ENCODE measurements around the gene MRPL34.

- TF ChIP-seq, protein P1, sequence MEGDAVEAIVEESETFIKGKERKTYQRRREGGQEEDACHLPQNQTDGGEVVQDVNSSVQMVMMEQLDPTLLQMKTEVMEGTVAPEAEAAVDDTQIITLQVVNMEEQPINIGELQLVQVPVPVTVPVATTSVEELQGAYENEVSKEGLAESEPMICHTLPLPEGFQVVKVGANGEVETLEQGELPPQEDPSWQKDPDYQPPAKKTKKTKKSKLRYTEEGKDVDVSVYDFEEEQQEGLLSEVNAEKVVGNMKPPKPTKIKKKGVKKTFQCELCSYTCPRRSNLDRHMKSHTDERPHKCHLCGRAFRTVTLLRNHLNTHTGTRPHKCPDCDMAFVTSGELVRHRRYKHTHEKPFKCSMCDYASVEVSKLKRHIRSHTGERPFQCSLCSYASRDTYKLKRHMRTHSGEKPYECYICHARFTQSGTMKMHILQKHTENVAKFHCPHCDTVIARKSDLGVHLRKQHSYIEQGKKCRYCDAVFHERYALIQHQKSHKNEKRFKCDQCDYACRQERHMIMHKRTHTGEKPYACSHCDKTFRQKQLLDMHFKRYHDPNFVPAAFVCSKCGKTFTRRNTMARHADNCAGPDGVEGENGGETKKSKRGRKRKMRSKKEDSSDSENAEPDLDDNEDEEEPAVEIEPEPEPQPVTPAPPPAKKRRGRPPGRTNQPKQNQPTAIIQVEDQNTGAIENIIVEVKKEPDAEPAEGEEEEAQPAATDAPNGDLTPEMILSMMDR (IDR thresholded peaks at IDR 0.05), result no peak
- TF ChIP-seq POLR2A (IDR thresholded peaks at IDR 0.05), result no peak
Measured at GRCh38 chr19:17262557-17262956, 43.1 kb upstream of the MRPL34 start.

Data from esophagus squamous epithelium (tissue), 4 donors.